A549 (cell line): Measurements from ENCODE around the gene KRTAP4-5. TPM values are rescaled to one million over a fixed set of nuclear protein-coding genes. Genes with fewer than 3 reads are reported as not detected.
"Not testable (repeated sequence)": the region's sequence is repeated elsewhere in the genome, so short reads cannot be mapped to it uniquely, and the experiment has no call there.

Experiments used
- ATAC-seq, 2 experiments: fragments of 200-7000 bp in 1 of 2; fragments of >200 bp in 1 of 2; cut with Nextera tagmentation in 1 of 2; cut with Tn5 transposase in 1 of 2; 3 replicates each; pipeline versions ENCODE4 v1.8.0 to v1.9.1; 2018 to 2020; ENCODE audit warnings: mild to moderate bottlenecking in 1 of 2, moderate library complexity in 1 of 2
- CTCF ChIA-PET: fragments of 300-600 bp; sonication (Branson Sonifier 250); formaldehyde crosslinking; extraction: SDS; loops from one replicate; lab custom pipeline; 2021; ENCODE audit warnings: antibody characterized with exemption, inconsistent platforms; lab: Yijun Ruan, JAX
- POLR2A ChIA-PET: fragments of 350-600 bp; formaldehyde crosslinking; extraction: SDS; loops from one replicate; lab custom pipeline; 2021; ENCODE audit warnings: antibody characterized with exemption, inconsistent platforms; lab: Yijun Ruan, JAX
- DNase-seq, 2 experiments: peaks; one replicate each; pipeline versions ENCODE4 v3.0.0 to v3.0.0-alpha.2; 2011 to 2016; ENCODE audit warnings: low read depth in 1 of 2, low spot score in 1 of 2
- FAIRE-seq: peaks from 2 replicates; lab custom pipeline; 2011; peaks lifted over from hg19 to GRCh38; lab: Jason Lieb, UNC
- H3K27ac ChIP-seq, 2 experiments: fragments of >200 bp; sonication (Bioruptor Twin); formaldehyde crosslinking; 3 replicates each; pipeline ENCODE4 v1.5.1; 2016 to 2017
- H3K4me1 ChIP-seq: fragments of >200 bp; sonication (Bioruptor Twin); formaldehyde crosslinking; 3 replicates; pipeline ENCODE4 v1.6.1; 2016
- H3K4me2 ChIP-seq: fragments of >200 bp; sonication (Bioruptor Twin); formaldehyde crosslinking; 3 replicates; pipeline ENCODE4 v1.6.1; 2016
- H3K4me3 ChIP-seq: fragments of >200 bp; sonication (Bioruptor Twin); formaldehyde crosslinking; 3 replicates; pipeline ENCODE4 v1.5.1; 2016
- H3K9me3 ChIP-seq: fragments of >200 bp; sonication (Bioruptor Twin); formaldehyde crosslinking; 3 replicates; pipeline ENCODE4 v1.6.1; 2016
- BCL3 ChIP-seq: fragments of >200 bp; sonication (Bioruptor Twin); formaldehyde crosslinking; IDR thresholded peaks from 3 replicates; pipeline ENCODE4 v1.6.1; 2016
- BHLHE40 ChIP-seq: IDR thresholded peaks from 2 replicates; pipeline ENCODE4 v1.6.1; 2012; ENCODE audit warnings: low read depth, low read length, inconsistent platforms
- CBX8 ChIP-seq: fragments of 200-600 bp; sonication (generic); IDR thresholded peaks from 2 replicates; pipeline ENCODE4 v1.6.1; 2016
- CEBPB ChIP-seq, 2 experiments: fragments of >200 bp in 1 of 2; sonication (Bioruptor Twin) in 1 of 2; formaldehyde crosslinking in 1 of 2; IDR thresholded peaks; 2 replicates each; pipeline ENCODE4 v1.6.1; 2012 to 2016
- CHD2 ChIP-seq: fragments of 150-350 bp; IDR thresholded peaks from 2 replicates; pipeline ENCODE4 v1.6.1; 2014; ENCODE audit warnings: low read length; ENCODE audit not compliant: partially characterized antibody
- EP300 ChIP-seq, 2 experiments: fragments of >200 bp; sonication (Bioruptor Twin); formaldehyde crosslinking; IDR thresholded peaks; 2 replicates in 1 of 2; 3 replicates in 1 of 2; pipeline ENCODE4 v1.6.1; 2016 to 2017
- FOSL2 ChIP-seq, 2 experiments: fragments of 450-650 bp in 1 of 2; fragments of >200 bp in 1 of 2; sonication (Bioruptor Twin) in 1 of 2; formaldehyde crosslinking; IDR thresholded peaks; 2 replicates each; pipeline versions ENCODE4 v1.5.0 to v1.6.1; 2016 to 2020; ENCODE audit warnings: mild to moderate bottlenecking in 1 of 2, moderate library complexity in 1 of 2
- HOXB5 ChIP-seq: fragments of 250-450 bp; sonication (Bioruptor Pico); IDR thresholded peaks from 2 replicates; pipeline ENCODE4 v1.5.0; 2020; ENCODE audit warnings: mild to moderate bottlenecking, moderate library complexity
- JUNB ChIP-seq: fragments of >200 bp; sonication (Bioruptor Twin); formaldehyde crosslinking; IDR thresholded peaks from 2 replicates; pipeline ENCODE4 v1.6.1; 2016
- KDM5A ChIP-seq: fragments of 200-600 bp; sonication (generic); IDR thresholded peaks from 2 replicates; pipeline ENCODE4 v1.6.1; 2016; ENCODE audit warnings: antibody characterized with exemption, mild to moderate bottlenecking
- MAFK ChIP-seq: fragments of 450-650 bp; IDR thresholded peaks from 2 replicates; pipeline ENCODE4 v1.6.1; 2014; ENCODE audit not compliant: partially characterized antibody
- PBX3 ChIP-seq: IDR thresholded peaks from 2 replicates; pipeline ENCODE4 v1.6.1; 2012
- PHF8 ChIP-seq: fragments of 200-600 bp; sonication (generic); IDR thresholded peaks from 2 replicates; pipeline ENCODE4 v1.6.1; 2016; ENCODE audit warnings: low read depth, mild to moderate bottlenecking, antibody characterized with exemption, moderate library complexity, borderline replicate concordance
- POLR2A ChIP-seq: IDR thresholded peaks from 2 replicates; pipeline ENCODE4 v1.6.1; 2012; ENCODE audit warnings: mild to moderate bottlenecking, low read length
- RARB ChIP-seq: fragments of 250-450 bp; sonication (Bioruptor Pico); IDR thresholded peaks from 2 replicates; pipeline ENCODE4 v1.8.0; 2021; ENCODE audit warnings: mild to moderate bottlenecking, moderate library complexity
- RFX5 ChIP-seq: fragments of 450-650 bp; IDR thresholded peaks from 2 replicates; pipeline ENCODE4 v1.7.1; 2014; ENCODE audit warnings: antibody characterized with exemption, mild to moderate bottlenecking, moderate library complexity
- RNF2 ChIP-seq: fragments of 200-600 bp; sonication (generic); IDR thresholded peaks from 2 replicates; pipeline ENCODE4 v1.6.1; 2016; ENCODE audit warnings: low read depth, mild to moderate bottlenecking, antibody characterized with exemption, moderate library complexity, borderline replicate concordance
- SMC3 ChIP-seq: fragments of >200 bp; sonication (Bioruptor Twin); formaldehyde crosslinking; IDR thresholded peaks from 3 replicates; pipeline ENCODE4 v1.6.1; 2018; ENCODE audit warnings: inconsistent platforms
- SREBF2 ChIP-seq: fragments of 450-650 bp; IDR thresholded peaks from 2 replicates; pipeline ENCODE4 v1.6.1; 2014; ENCODE audit warnings: mild to moderate bottlenecking, moderate library complexity
- TFCP2L1 ChIP-seq: fragments of 250-450 bp; sonication (Bioruptor Pico); IDR thresholded peaks from 2 replicates; pipeline ENCODE4 v1.5.0; 2021; ENCODE audit warnings: mild to moderate bottlenecking
- TP53 ChIP-seq: fragments of 250-450 bp; sonication (Bioruptor Pico); IDR thresholded peaks from 2 replicates; pipeline ENCODE4 v1.5.0; 2021; ENCODE audit warnings: mild to moderate bottlenecking, moderate library complexity
- ZC3H11A ChIP-seq: fragments of 450-650 bp; IDR thresholded peaks from 2 replicates; pipeline ENCODE4 v1.6.1; 2014; ENCODE audit warnings: antibody characterized with exemption, mild to moderate bottlenecking
- WGBS: methylation state at CpG from one replicate; pipeline ENCODE4 v1.1.6; 2017; ENCODE audit errors: missing lambda C conversion rate; 5-methylcytosine and 5-hydroxymethylcytosine counted together
- polyA plus RNA-seq, 4 experiments: library from polyadenylated mRNA; depleted of rRNA in 3 of 4; stranded (reverse); fragments of >200 nt; fragmentation: RNase III in 1 of 4; extraction: RNeasy Plus Mini Kit Qiagen cat#74134 plus additional on column Dnase treatment in 1 of 4; gene quantifications; 2 replicates in 3 of 4; 3 replicates in 1 of 4; pipeline ENCODE4 v1.2.3, GENCODE V29; 2011 to 2017

KRTAP4-5 gene
- polyA plus RNA-seq, 2 of the 4 experiments (the other 2 are of a cell fraction) = not detected

DNA sequence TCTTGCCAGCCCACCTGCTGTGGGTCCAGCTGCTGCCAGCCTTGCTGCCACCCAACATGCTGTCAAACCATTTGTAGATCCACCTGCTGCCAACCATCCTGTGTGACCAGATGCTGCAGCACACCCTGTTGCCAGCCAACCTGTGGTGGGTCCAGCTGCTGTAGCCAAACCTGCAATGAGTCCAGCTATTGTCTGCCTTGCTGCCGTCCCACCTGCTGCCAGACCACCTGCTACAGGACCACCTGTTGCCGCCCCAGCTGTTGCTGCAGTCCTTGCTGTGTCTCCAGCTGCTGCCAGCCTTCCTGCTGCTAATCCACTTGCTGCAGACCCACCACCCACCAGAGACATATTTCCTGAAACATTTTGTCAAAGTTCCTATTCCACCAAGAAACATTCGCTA is 40.7 kb upstream of the KRTAP4-5 start:
- POLR2A ChIA-PET = no interaction called here
- no peaks in the 10 kb centered on the region for H3K4me1 ChIP-seq
- WGBS = 77% methylated on average over 2 of the region's 3 CpGs
- H3K9me3 ChIP-seq = no peaks in the 10 kb centered on the region
- FAIRE-seq (no peak), DNase-seq (no peak), ATAC-seq (no peak; a peak in 1 of 6 replicates)
- TF ChIP-seq EP300 (IDR thresholded peaks at IDR 0.05) (no peak), PHF8 (no peak), CHD2 (no peak), RFX5 (no peak), POLR2A (no peak), RNF2 (no peak), ZC3H11A (no peak), JUNB (no peak), TFCP2L1 (CRISPR knock-in tag) (no peak), TP53 (CRISPR knock-in tag) (no peak), RARB (CRISPR knock-in tag) (no peak), KDM5A (no peak), MAFK (no peak), CEBPB (IDR thresholded peaks at IDR 0.05) (no peak), CBX8 (no peak)
- no peak overlapping the region for H3K4me2 ChIP-seq
- CTCF ChIA-PET = no interaction called here
- H3K4me3 ChIP-seq = no peak overlapping the region
- no peak overlapping the region for H3K27ac ChIP-seq

GRCh38 chr17:41189837-41190318 is 40.3 kb upstream of the KRTAP4-5 start, which contains the start of gene KRTAP9-1:
Gene KRTAP9-1, plus strand, starts transcription at chr17:41189887. Its CDS starts 0 bp downstream, at chr17:41189887.
- FAIRE-seq = not testable (repeated sequence)
- 33% methylated on average over 1 of the region's 1 CpG for WGBS

GRCh38 chr17:41186872-41187271 is 37.2 kb upstream of the KRTAP4-5 start:
- CTCF ChIA-PET = interaction anchor here (1.1 kb wide), 1 partner anchor 462 kb away, joined by 3 read pairs; no protein-coding TSS in a partner anchor
- 87% methylated on average over 2 of the region's 2 CpGs for WGBS
- DNase-seq (no peak), ATAC-seq (no peak), FAIRE-seq (no peak)
- TF ChIP-seq BHLHE40 = no peak
- TF ChIP-seq CHD2 = no peak
- no peak for TF ChIP-seq HOXB5 (CRISPR knock-in tag)
- Histone ChIP-seq H3K9me3 (no peaks in the 10 kb centered on the region), H3K4me1 (no peaks in the 10 kb centered on the region), H3K27ac (no peak overlapping the region), H3K4me3 (no peak overlapping the region), H3K4me2 (no peak overlapping the region)
- POLR2A ChIA-PET = no interaction called here

More at GRCh38 chr17:41189837-41190318, 40.3 kb upstream of the KRTAP4-5 start, which contains the start of gene KRTAP9-1:
- POLR2A ChIA-PET, ATAC-seq, H3K4me1 ChIP-seq, H3K9me3 ChIP-seq, H3K4me3 ChIP-seq, H3K27ac ChIP-seq, H3K4me2 ChIP-seq, CTCF ChIA-PET, DNase-seq: not testable (repeated sequence)

- POLR2A ChIA-PET = no interaction called here
- ATAC-seq (no peak), FAIRE-seq (peak; percentile 78), DNase-seq (no peak)
- no peak overlapping the region for H3K27ac ChIP-seq
- no peaks in the 10 kb centered on the region for H3K4me1 ChIP-seq
- no peak overlapping the region for H3K4me2 ChIP-seq
- H3K9me3 ChIP-seq = no peaks in the 10 kb centered on the region
- 2% methylated on average over 1 of the region's 1 CpG for WGBS
- no peak for TF ChIP-seq PBX3
- no peak for TF ChIP-seq BCL3
- no peak for TF ChIP-seq POLR2A
- no peak for TF ChIP-seq SREBF2
- TF ChIP-seq FOSL2 (IDR thresholded peaks at IDR 0.05) = no peak
- TF ChIP-seq FOSL2 (CRISPR knock-in tag; IDR thresholded peaks at IDR 0.05) = no peak
- no peak for TF ChIP-seq SMC3
- CTCF ChIA-PET = interaction anchor here (0.6 to 1.2 kb wide), 2 partner anchors 10 to 328 kb away, joined by 3 read pairs; no protein-coding TSS in a partner anchor
- no peak overlapping the region for H3K4me3 ChIP-seq
Observed at GRCh38 chr17:41185001-41185400, 35.4 kb upstream of the KRTAP4-5 start.
